ENCODE data around the gene SLC16A8. TPM values are rescaled to one million over a fixed set of nuclear protein-coding genes. Genes with fewer than 3 reads are reported as not detected.

The SLC16A8 gene
- total RNA-seq, result under 0.01 and 0.24 TPM in 2 replicates

GRCh38 chr22:38083931-38084631 is at the start of gene SLC16A8:
TSS of gene SLC16A8 (minus strand) at chr22:38084184. CDS start at chr22:38082873, 1,311 bp downstream.

DNA sequence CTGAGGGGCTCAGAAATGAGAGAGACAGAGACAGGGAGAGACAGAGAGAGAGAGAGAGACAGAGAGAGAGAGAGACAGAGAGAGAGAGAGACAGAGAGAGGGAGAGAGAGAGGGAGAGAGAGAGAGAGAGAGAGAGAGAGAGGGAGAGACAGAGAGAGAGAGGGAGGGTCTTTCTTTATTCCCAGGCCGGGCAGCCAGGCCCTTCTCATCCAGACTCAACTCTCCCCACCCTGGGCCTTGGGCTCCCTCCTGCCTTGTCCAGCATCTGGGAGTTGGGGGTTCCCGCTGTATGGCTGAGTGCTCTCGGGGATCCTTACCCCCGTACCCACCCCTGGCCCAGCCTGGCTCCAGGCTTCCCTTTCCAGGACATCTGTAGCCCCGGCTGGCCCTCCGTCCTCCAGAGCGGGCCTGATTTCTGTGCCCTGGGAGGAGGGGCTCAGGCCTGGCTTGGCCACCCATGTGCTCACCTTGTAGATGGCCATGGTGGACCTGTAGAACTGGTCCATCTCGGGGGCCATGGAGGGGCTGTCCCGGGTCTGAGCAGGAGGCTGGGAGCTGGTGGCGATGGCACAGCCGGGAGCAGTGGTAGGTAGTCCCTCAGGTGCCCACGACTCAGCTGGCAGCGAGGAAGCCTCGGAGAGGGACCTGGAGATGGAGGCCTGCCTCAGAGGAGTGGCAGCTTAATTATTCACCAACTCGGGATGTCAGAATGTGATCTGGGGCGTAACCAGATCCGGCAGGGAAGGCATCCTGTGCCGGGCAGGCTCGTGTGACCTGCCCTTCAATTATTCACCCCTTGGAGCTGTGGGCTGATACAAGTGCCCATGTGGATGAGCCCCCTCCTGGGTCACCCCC is 26.3 kb upstream of the SLC16A8 start, which contains the start of gene BAIAP2L2:
Gene BAIAP2L2, minus strand, starts transcription at position 677 of the 855 bp plus-strand sequence. Its CDS starts 159 bp downstream, at position 518.

DNA sequence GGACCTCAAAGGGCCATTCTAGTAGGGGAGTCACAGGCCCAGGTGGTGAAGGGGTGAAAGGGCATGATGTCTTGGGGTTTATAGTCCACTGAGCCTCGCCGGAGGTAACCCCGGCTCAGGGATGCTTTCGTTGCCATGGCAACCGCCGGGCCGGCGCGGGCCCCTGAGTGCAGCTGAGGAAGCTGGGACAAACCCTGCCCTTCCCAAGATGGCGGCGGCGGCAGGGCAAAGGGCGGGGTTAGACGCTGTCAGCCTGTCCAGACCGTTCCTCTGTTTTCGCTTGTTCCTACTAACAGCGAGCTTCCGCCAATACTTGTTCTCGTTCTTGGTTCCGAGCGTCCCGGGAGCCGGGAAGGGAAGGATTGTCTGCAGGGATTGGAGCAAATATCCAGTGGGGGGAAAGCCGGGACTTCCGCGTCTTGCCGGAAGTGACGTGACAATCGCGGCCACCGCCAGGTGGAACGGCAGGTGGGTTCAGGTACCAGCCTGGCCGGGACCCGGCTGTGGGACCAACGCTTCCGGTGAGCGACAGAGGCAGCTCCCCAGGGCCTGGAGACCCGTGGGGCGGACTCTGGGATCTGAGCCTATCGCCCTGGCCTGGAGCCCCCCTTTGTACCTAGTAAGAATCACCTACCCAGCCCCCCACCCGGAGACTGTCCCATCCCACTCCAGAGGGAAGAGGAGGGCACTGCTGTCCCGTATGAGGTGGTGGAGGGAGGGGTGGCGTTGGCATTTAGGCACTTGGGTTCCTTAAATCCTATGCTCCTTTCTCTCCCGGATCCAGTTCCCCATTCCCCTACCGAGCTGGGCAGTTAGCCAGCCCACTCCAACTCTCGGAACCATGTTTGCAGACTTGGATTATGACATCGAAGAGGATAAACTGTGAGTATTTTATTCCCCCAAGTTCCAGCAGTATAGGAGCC is 26.8 kb downstream of the SLC16A8 start, which contains the start of gene PICK1:
Gene PICK1, plus strand, starts transcription at position 436 of the 923 bp plus-strand sequence. Its CDS starts 406 bp downstream, at position 842.

Other genes with a start within 250 kb of the SLC16A8 start
- gene ANKRD54, start 239.8 kb downstream of the SLC16A8 start, total RNA-seq, result 27.9 and 39.4 TPM in 2 replicates
- gene EIF3L, start 234.8 kb downstream of the SLC16A8 start, total RNA-seq, result 376 and 379 TPM in 2 replicates
- 60.8 and 84.4 TPM in 2 replicates for gene MICALL1, start 177.9 kb downstream of the SLC16A8 start, total RNA-seq
- 0.24 and 0.65 TPM in 2 replicates for gene C22orf23, start 130.6 kb downstream of the SLC16A8 start, total RNA-seq
- gene POLR2F, start 130.5 kb downstream of the SLC16A8 start, total RNA-seq, result 11.4 and 13.7 TPM in 2 replicates
- not detected in 2 replicates for gene SOX10, start 99.6 kb downstream of the SLC16A8 start, total RNA-seq
- 9.7 and 10.2 TPM in 2 replicates for gene PICK1, start 26.8 kb downstream of the SLC16A8 start, total RNA-seq
- gene BAIAP2L2, start 26.5 kb upstream of the SLC16A8 start, total RNA-seq, result 0.32 and 0.49 TPM in 2 replicates
- gene PLA2G6, start 97.6 kb upstream of the SLC16A8 start, total RNA-seq, result 15.1 and 17.7 TPM in 2 replicates
- gene MAFF, start 117.8 kb upstream of the SLC16A8 start, total RNA-seq, result 17.2 and 23.9 TPM in 2 replicates
- 37.4 and 42.4 TPM in 2 replicates for gene TMEM184B, start 188.8 kb upstream of the SLC16A8 start, total RNA-seq
- 138 and 160 TPM in 2 replicates for gene CSNK1E, start 233.2 kb upstream of the SLC16A8 start, total RNA-seq

Measured in hair follicle dermal papilla cell (primary cell).